GM12864 (cell line): ENCODE results near the gene LRP6.
"Not testable (repeated sequence)": the region's sequence is repeated elsewhere in the genome, so short reads cannot be mapped to it uniquely, and the experiment has no call there.

Experiments
- DNase-seq: peaks from one replicate; pipeline ENCODE4 v3.0.0-alpha.2; 2011; ENCODE audit warnings: low read depth
- H3K4me3 ChIP-seq: 2 replicates; pipeline ENCODE4 v1.5.1; 2011; ENCODE audit warnings: mild to moderate bottlenecking, low read depth, low read length, control low read depth
- CTCF ChIP-seq: IDR thresholded peaks from 2 replicates; pipeline ENCODE4 v1.5.1; 2011; ENCODE audit warnings: low read depth, mild to moderate bottlenecking, moderate library complexity, low read length, control low read depth, inconsistent platforms; ENCODE audit errors: missing control alignments

LRP6 gene

GRCh38 chr12:12156116-12156515, 110.7 kb downstream of the LRP6 start:
- no peak for DNase-seq
- TF ChIP-seq CTCF = no peak
- H3K4me3 ChIP-seq = no peak overlapping the region

- H3K4me3 ChIP-seq = no peak overlapping the region
- DNase-seq = no peak
- TF ChIP-seq CTCF = no peak
These were observed 113.2 kb downstream of the LRP6 start for GRCh38 chr12:12153596-12153995.

- no peak overlapping the region for H3K4me3 ChIP-seq
- no peak for DNase-seq
- no peak for TF ChIP-seq CTCF
These were observed 119.7 kb downstream of the LRP6 start for GRCh38 chr12:12147111-12147510.

- not testable (repeated sequence) for DNase-seq, H3K4me3 ChIP-seq
These were observed 122.3 kb downstream of the LRP6 start for GRCh38 chr12:12144531-12144930.

DNA sequence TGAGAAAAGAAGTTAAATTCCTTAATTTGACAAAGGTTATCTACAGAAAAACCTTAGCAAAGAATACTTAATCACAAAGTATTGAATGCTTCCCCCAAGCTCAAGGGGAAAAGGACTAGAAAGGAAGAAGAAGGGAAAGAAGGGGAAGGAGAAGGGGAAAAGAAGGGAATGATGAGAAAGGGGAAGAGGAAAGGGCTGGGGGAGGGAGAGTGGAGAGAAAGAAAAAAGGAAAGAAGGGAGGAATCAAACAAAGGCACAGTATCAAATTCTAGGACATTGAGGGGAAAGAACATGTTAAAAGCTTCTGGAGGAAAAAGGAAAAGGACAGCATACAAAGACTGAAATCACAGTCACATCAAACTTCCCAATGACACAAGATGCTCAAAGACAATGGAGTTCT, 125.8 kb downstream of the LRP6 start:
- no peak for TF ChIP-seq CTCF
- no peak overlapping the region for H3K4me3 ChIP-seq
- no peak for DNase-seq

- H3K4me3 ChIP-seq = no peak overlapping the region
- TF ChIP-seq CTCF = no peak
- DNase-seq = no peak
These were observed 128.4 kb downstream of the LRP6 start for GRCh38 chr12:12138203-12139154.

- H3K4me3 ChIP-seq = no peak overlapping the region
- DNase-seq = no peak
- TF ChIP-seq CTCF = no peak
These were observed 133.1 kb downstream of the LRP6 start for GRCh38 chr12:12133785-12134184.
